ENCODE results near the gene LHFPL5.

The LHFPL5 gene

DNA sequence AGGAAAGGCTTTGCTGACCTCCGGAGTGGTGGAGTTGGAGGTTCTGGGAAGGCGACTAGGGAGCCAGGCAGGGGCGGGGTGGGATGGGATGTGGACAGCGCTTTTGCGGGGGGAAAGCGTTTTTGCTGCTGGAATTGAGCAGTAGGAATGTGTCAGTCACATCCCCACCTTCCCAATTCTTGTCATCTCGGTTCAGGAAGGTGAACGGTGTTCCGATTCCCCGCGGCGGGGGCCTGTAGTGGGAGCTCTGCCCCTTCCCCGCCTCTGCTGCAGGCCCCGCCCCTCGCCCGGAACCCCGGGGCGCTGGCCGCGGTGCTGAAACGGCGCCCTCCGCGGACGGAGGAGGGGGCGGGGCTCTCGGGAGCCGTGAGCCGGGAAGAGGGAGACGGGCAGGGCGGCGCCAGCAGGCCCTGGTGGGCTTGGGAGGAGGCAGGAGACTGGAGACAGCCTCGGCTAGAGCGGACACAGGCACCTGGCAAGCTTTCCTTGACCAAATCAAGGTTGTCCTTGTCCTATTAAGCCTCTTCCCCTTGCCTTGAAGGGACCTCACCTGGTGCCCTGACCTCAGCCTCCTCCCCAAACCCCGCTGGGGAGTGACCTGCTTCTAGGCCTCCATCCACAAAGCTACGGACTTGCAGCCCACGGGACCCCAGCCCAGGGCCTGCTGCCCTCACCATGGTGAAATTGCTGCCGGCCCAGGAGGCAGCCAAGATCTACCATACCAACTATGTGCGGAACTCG lies at the start of gene LHFPL5:
Gene LHFPL5 (plus strand): TSS at position 357 of the 741 bp plus-strand sequence. CDS start 319 bp downstream, at position 676.
- no peak for ATAC-seq

GRCh38 chr6:35757456-35758123 lies 47.6 kb upstream of the LHFPL5 start:
- ATAC-seq: no peak

GRCh38 chr6:35759426-35759825 lies 45.7 kb upstream of the LHFPL5 start:
- no peak for ATAC-seq

DNA sequence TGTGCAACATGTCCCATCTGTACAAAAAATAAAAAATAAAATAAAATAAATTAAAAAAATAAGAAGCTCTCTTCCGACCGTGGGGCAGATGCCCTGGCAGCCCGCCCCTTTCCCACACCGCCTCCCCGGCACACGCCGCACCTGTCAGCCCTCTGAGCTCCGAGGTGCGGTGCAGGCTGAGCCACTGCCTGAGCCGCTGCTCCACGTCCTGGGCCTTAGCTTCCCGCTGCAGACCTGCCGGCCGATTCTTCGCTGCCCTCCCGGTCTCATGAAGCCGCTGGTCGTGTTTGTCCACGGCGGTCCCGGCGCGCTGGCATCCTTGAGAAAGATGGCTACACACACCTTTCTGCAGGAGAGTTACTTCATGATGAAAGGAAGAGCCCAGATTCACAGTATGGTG lies 39.4 kb upstream of the LHFPL5 start:
- ATAC-seq: no peak

DNA sequence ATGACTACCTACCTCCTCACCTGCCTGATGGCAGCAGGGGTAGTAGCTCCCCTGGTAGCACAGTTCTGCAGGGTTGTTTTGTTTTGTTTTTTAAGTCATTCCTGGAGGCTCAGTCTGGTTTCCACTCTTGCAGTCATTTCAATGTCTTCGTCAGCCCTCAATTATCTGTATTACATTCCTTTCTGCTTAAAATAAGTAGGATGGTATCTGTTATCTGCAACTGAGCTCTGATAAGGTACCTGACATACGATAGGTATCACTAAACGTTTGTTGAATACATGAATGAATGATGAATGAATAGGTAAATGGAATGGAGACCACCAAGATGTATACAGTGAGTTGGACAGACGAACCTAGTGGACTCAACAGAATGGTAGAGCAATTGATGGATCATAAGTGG lies 35.9 kb upstream of the LHFPL5 start:
- no peak for ATAC-seq

DNA sequence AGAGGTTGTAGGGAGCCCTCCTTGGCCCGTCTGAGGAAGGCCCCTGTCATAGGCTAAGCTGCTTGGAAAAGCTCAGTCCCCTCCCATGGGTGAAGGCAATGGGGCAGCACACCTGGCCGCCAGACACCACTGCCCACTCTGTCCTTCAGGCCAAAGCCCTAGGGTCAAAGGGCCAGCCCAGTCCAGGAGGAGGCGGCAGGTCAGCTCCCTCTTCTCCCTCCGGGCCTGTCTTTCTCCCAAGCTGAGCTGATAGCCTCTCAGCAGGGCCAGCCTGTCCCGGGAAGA lies 33.9 kb upstream of the LHFPL5 start:
- ATAC-seq: no peak

GRCh38 chr6:35774116-35774794 lies 30.9 kb upstream of the LHFPL5 start:
- ATAC-seq: no peak

GRCh38 chr6:35775031-35775430 lies 30.1 kb upstream of the LHFPL5 start:
- no peak for ATAC-seq

DNA sequence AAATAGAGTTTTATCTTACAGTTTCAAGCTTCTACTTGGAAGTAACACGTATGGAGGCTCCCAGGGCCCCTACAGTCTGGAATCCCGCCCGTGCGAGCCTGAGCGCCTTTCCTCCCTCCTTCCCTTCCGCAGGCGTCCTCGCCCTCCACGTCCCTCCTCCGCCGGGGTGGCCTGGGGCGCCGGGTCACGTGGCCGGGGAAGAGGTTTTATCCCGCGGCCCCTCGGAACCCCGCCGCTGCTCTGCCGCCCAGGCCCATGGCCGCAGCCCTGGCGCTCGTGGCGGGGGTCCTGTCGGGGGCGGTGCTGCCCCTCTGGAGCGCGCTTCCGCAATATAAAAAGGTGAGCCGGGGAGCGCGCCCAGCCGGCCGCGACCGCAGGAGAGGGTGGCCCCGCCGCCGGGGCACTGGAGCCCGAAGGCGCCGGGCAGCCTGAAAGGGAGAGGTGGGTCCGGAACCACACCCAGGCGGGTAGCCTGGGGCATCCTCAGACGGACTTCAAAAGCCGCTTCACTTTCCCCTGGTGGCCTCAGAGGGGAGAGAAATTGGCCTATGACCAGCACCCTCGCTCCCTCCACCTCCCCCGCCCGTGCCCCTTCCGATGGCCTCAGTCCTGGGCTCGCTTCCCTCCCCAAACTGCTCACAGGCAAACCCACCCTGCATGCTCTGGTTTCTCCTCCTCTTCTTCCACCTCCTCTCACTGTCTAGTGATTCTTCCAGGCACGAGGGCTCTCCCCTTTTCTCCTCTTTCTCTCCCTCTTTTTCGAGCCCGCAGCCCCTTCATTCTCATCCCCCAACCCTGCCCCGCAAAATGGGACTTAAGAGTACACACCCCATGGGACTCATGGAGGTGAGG lies 28.6 kb upstream of the LHFPL5 start, which contains the start of gene CLPSL2:
Gene CLPSL2 (plus strand): TSS at position 235 of the 852 bp plus-strand sequence. CDS start 21 bp downstream, at position 256.
- no peak for ATAC-seq

DNA sequence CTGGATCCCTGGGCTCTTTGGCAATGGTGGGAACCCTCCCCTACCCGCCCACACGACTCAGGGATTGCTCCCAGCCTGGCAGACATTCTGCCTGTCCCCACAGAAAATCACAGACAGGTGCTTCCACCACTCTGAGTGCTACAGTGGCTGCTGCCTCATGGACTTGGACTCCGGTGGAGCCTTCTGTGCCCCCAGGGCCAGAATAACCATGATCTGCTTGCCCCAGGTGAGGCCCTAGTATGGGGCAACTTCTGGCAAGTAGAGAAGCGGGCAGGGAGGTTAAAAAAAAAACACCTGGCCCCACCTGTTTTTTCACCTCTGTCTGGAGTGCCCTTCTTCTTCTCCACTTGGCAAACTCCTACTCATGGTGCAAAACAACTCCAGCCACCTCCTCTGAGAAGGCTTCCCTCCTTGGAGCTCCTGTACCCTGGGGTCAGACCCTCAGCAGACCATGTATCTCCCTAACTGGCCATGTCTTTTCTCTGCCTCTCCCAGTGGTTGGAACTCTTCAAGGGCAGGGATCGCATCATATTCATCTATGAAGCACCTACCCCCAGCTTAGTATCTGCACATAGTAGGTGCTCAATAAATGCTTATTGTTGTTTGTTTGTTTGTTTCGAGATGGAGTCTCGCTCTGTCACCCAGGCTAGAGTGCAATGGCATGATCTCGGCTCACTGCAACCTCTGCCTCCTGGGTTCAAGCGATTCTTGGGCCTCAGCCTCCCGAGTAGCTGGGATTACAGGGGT lies 27.6 kb upstream of the LHFPL5 start:
- ATAC-seq: no peak

DNA sequence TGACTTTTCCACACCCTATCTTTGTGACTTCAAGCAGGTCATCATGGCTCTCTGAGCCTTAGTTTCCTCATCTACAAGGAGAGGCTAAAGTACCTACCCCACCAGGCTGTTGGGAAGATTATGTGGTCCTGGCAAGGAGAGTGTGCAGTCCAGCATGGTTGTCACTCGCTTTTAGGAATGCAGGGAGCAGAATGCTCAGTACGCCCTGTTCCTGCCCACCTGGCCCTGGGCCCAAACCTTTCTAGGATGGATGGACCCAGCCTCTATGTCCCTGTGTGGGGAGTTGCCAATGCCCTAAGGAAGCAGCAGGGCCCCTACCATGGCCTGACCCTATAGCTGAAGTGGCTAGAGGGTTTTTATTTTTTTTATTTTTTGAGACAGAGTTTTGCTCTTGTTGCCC lies 26.7 kb upstream of the LHFPL5 start:
- no peak for ATAC-seq

- no peak for ATAC-seq
Observed at GRCh38 chr6:35780719-35781118, 24.4 kb upstream of the LHFPL5 start, which contains the start of gene CLPSL1. Gene CLPSL1 (plus strand): TSS chr6:35781019. CDS start chr6:35781111, 92 bp downstream.

DNA sequence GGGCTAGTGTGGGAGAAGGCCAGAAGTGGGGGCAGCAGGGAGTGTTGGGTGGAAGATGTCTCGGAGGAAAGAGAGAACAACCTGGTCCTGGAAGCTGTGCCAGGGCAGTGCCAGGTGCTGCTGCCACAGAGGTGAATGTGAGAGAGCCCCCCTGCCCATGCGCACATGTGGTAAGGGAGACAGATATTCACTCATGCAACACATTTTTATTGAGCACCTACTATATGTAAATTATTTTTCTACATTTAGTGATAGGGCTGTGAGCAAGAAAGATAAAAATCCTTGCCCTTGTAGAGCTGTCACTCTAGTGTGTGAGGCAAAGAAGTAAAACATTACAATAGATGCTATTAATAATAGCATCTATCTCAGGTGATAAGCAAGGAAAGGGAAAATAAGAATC lies 23.9 kb upstream of the LHFPL5 start:
- no peak for ATAC-seq

DNA sequence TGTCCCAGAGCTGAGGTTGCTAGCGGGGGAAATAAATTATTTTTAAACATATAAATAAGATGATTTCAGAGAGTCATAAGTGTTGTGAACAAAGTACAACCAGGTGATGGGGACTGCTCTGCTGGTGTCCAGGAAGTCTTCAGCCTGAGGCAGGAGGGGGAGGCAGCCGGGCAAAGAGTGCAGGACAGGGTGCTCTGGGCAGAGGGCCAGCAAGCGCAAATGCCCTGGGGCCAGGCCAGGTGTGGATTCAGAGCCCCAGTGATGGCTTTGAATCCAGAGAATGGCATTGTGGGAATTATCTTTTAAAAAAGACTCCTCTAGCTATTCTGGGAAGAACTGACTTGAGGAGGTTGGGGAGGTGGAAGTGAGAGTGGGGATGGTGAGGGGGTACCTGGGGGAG lies 22.7 kb upstream of the LHFPL5 start:
- no peak for ATAC-seq

DNA sequence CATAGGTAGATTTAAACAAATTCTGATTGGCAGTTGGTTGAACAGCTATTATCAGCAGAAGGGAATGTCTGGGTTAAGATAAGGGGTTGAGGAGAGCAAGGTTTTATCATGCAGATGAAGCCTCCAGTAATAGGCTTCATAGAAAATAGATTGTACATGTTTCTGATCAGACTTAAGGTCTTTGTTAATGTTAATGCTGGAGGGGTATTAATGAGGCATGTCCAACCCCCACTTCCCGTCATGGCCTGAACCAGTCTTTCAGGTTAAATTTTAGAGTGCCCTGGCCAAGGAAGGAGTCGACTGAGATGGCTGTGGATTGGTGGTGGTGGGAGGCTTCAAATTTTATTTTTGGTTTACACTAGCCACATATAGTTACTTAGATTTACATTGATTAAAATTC lies 21.0 kb upstream of the LHFPL5 start:
- no peak for ATAC-seq

DNA sequence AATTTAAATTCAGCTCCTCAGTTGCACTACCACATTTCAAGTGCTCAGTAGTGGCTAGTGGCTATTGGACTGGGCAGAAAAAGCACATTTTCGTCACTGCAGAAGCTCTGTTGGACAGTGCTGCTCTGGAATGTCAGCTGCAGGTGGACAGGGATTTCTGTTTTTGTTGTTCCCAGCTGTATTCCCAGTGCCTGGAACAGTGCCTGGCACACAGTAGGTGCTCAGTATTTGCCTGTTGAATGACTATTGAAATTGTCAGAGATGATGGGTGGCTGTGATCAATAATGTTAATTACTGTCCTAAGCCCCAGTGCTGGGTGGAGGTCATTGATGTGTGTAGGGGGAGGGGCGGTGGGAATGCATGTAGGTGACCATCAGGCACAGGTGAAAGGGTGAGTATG lies 18.9 kb upstream of the LHFPL5 start:
- ATAC-seq: no peak

DNA sequence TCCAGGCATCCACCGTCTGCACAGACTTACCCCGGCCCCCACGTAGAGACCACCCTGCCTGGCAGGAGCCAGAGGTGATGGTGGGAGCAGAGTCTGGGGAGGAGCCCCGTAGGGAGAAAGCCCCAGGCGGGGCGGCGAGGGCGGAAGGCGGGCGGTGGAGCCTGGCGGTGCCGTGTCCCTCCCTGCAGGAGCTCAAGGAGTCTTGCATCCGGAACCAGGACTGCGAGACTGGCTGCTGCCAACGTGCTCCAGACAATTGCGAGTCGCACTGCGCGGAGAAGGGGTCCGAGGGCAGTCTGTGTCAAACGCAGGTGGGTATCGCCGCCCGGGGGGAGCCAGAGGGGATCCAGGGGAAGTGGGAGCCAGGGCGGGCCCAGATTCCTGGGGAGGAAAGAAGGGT lies 18.3 kb upstream of the LHFPL5 start:
- ATAC-seq: no peak

DNA sequence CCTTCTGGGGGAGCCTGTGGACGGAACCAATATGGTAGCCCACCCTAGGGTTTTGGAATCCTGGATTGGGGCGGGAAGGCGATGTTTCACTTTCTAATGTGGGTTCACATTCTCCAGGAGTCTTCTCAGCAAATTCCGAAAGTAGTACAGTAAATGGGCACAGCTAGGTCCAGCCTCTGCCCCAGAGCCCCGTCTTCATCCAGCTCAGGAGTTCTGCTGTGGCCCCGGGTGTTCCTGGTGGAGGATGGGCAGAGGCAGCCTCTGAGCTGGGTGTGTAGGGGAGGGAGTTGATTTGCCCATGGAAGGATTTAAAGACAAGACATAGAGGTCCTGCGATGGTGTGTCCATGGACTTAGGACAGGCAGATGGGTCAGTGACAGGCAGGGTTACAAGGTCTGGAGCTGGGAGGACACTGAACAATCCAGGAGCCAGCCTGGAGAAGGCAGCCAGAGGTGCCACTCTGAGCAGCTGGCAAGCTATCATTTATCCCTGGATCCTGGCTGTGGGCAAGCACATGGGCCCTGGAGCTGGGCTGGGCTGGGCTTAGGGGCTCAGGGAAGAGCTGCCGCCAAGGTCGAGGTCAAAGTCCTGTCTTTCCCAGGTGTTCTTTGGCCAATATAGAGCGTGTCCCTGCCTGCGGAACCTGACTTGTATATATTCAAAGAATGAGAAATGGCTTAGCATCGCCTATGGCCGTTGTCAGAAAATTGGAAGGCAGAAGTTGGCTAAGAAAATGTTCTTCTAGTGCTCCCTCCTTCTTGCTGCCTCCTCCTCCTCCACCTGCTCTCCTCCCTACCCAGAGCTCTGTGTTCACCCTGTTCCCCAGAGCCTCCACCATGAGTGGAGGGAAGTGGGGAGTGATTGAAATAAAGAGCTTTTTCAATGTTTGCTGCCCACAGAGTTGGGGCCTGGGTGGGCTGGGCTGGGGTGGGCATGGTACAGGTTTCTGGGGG lies 17.6 kb upstream of the LHFPL5 start:
- ATAC-seq: no peak

DNA sequence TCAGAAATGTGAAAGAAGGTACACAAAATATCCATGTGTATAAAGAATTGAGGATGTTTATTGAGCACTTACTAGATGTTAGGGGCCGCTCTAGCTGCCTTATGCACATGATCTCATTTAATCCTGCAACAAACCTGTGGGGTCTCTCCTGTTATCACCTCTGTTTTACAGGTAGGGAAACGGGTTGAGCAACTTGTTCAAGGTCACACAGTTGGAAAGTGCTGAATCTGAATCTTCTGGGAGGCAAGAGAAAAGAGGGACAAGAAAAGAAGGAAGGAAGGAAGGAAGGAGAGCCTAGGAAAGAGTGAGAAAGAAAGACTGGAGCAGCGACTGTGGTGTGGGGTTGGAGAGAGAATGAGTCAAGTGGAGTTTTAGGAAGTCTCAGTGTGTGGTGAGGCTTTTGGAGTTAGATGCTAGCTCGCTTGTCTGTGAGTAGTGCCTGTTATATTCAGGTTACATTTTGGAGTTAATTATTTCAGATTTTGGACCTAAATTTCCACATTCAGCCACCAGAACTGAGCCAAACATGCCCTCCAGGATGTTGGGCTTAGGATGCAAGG lies 16.6 kb upstream of the LHFPL5 start:
- no peak for ATAC-seq

DNA sequence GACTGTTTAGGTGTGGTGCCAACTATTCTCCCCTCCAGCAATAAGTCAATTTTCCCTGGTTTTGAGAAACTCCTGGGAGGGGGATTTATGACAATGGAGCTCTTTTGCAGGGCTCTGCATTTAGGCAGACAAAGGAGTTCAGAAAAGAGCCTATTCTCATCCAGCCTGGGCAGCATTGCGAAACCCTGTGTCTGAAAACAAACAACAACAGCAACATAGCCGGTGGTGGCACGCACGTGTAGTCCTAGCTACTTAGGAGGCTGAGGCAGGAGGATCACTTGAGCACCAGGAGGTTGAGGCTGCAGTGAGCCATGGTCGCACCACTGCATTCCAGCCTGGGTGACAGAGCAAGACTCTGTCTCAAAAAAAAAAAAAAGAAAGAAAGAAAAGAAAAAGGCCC lies 14.5 kb upstream of the LHFPL5 start:
- no peak for ATAC-seq
